Activated CD8-positive, alpha-beta memory T cell treated with anti-CD3 and anti-CD28 coated beads for 1 hour (primary cell): ENCODE measurements around the gene SPRR5.

Source experiments
- DNase-seq, 2 donors: peaks; one replicate each; pipeline ENCODE4 v3.0.0-alpha.2; 2020; ENCODE audit warnings: low read depth in 1 of 2; ENCODE audit errors: extremely low read depth in 1 of 2

The SPRR5 gene

GRCh38 chr1:152981146-152981871 lies 34.3 kb downstream of the SPRR5 start:
- no peak for DNase-seq

- no peak for DNase-seq
Observed at GRCh38 chr1:152982076-152982475, 35.1 kb downstream of the SPRR5 start.

DNA sequence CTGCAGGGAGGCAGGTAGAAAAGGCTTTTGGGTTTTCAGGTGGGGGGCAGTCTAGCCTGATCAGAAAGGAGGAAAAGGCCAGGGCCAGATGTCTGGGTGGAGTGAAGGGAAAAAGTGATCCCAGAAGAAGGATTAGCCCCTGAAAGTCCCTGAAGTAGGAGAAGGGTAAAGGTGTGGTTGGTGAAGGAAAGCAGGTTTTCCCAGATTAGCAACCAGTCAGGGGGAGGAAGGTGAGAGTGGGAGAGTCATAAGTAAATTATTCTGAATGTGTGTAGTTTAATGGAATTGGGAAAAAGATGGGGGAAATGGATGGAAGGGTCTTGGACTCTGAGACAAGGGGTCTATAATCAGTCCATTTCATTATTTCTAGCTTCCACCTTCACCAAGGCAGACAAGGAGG lies 36.2 kb downstream of the SPRR5 start:
- DNase-seq, result no peak

DNA sequence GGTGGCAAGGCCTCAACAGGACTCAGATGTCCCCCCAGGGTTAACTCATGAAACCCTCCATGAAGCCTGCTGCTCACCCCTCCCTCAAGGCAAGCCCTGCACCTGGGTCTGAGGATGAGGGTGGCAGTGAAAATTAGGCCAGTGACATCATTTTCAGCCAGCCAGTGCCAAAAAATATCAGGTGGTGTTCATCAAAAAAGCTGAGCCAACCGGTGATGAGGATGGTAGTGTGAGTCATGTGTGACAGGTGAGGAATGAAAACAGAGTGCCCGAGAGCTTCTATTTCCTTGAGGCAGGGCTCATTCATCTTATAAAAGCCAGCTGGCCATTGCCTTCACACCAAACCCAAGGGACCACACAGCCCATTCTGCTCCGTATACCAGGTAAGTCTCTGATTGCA lies 36.7 kb downstream of the SPRR5 start, which contains the start of gene SPRR1A:
Gene SPRR1A, plus strand, starts transcription at position 339 of the 400 bp plus-strand sequence. CDS start 1,150 bp downstream, outside the sequence.
- no peak for DNase-seq

DNA sequence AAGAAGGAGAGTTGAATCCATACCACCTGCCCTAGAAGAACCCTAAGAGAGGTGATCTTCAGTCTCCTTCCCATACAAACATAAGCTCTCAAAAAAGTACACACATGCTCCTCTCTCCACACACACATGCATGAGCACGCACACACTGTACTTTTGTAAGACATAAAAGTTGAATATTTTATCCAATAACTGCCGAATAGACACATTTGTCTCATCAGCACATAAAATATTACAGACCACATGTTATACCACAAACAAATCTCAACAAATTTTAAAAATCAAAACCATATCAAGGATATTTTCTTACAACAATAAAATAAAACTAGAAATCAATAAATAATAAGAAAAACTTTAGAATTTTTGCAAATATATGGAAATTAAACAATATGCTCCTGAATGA lies 39.6 kb downstream of the SPRR5 start:
- no peak for DNase-seq

DNA sequence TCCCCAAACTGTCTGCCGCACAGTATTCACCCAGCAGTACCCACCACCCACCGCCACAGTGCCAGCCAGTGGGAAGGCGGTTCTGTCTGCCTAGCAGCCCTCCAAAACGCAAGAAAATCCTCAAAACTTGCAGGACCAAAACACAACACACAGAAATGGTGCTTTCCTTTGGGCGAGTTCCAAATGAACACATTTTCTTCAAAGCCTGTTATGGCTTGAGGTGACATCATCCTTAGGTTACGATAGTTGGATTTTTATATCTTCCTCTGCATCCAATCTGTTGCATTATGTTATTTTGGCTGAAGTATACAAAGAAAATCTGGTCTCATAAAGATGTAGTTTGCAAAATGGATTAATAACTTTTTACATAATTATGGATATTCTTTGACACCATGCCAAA lies 46.2 kb downstream of the SPRR5 start:
- no peak for DNase-seq

DNA sequence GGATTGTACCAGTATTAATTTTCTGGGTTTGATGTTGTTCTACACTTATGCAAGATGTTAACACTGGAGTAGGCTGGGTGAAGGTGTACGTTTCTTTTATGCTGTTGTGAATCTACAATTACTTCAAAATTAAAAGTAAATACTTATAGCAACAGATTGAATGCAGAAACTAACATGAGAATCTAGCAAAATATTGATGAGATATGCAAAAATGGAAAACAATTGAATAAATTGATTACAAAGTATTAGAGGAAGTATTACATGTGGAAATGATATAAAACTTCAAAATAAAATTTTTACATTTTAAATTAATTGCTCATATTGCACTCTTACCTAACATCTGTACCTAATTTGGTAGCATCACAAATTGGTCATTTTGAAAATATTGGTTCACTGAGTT lies 48.8 kb downstream of the SPRR5 start:
- DNase-seq, result no peak

- no peak for DNase-seq
Observed at GRCh38 chr1:152996633-152997400, 49.8 kb downstream of the SPRR5 start.

GRCh38 chr1:152997901-152998300 lies 50.9 kb downstream of the SPRR5 start:
- DNase-seq, result no peak

DNA sequence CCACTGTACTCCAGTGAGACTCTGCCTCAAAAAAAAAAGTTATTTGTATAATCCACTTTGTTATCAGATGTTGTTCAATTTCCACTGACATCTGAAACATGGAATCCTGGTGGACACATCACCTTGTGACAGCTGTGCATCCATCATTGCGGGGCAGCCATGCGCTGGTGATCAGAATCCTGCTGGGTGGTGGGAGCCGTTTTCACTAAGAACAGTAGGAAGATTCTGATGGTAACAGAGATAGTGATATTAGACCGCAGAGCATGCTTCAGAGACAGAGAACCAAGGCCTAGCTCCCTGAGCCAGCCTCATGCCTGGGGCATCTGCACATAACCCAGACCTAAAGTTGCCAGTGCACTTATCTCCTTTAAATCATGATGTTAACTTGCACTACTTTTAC lies 51.5 kb downstream of the SPRR5 start:
- DNase-seq, result no peak
